ENCODE data around the gene GJD4.

- peak; percentile 53 for TF ChIP-seq CTCF (conservative IDR thresholded peaks at IDR 0.05; ENCODE audit: low read length)
- TF ChIP-seq EZH2phosphoT487 (IDR thresholded peaks at IDR 0.05; ENCODE audit: borderline replicate concordance) = no peak
Observed at GRCh38 chr10:35600193-35600592, 4.9 kb upstream of the GJD4 start.
